ENCODE results near the gene EIF4EBP3.
A peak's percentile ranks its signal among the peaks of the same experiment; 100 is the strongest.

EIF4EBP3 gene

DNA sequence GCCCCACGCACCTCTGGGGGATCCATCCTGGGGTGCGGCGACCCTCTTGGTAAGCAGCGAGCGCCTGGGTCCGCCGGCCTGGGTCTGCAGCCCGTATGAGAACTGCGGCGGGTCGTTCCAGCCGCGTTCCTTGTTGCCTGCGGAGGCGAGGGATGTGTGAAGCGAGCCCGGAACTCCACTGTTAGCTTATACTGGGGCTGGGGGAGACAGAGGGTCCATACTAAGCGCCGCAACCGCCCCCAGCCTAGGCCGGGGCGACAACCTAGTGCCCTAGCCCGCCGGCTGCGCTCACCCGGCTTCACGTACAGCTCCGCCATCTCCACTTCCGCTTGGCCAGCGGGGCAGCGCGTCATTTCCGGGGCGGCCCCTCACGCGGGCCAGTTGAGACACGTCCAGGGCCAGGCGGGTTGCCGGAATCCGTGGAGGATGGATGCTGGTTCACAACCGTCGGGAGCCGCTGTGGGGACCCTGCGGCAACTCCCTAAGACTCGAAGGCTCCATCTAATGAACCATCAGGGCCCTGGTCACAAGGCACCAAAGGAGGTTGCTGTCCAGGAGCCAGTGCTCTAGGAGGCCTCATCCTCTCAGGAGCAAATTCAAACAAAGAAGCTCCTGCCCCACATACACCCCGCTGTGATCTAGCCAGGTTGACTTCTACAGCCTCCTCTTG is 9.8 kb downstream of the EIF4EBP3 start, which contains the start of gene SRA1:
SRA1 (minus strand) TSS at position 338 of the 670 bp plus-strand sequence; CDS start at position 317, 21 bp downstream.
- peak; percentile 63 to 75 (median 68) for DNase-seq (ENCODE audit: low read depth in 3 of 3)

- DNase-seq (ENCODE audit: low read depth in 3 of 3) = no peak
These were observed 10.5 kb downstream of the EIF4EBP3 start for GRCh38 chr5:140557965-140558364.

GRCh38 chr5:140558542-140558941 is 11.1 kb downstream of the EIF4EBP3 start:
- DNase-seq (ENCODE audit: low read depth in 3 of 3) = no peak

DNA sequence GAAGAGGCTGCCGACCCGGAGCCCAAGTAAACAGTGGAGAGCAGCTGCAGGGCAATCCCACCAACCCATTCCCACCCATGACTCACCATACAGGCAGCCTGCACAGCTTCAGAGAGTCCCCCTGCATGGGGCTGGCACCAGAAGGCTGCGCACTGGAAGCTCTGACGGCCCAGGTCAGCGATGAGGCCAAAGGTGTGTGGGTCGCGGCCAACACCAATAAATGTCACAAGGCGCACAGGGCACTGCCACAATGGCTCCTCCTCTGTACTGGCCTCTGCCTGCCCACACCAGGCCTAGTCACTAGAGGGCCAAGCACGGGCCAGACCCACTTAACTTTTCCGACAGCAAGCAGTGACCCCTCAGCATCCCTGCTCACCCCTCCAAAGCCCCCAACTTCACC is 12.8 kb downstream of the EIF4EBP3 start:
- DNase-seq (ENCODE audit: low read depth in 3 of 3) = no peak

GRCh38 chr5:140561753-140562523 is 14.5 kb downstream of the EIF4EBP3 start:
- DNase-seq (ENCODE audit: low read depth in 3 of 3) = no peak

DNA sequence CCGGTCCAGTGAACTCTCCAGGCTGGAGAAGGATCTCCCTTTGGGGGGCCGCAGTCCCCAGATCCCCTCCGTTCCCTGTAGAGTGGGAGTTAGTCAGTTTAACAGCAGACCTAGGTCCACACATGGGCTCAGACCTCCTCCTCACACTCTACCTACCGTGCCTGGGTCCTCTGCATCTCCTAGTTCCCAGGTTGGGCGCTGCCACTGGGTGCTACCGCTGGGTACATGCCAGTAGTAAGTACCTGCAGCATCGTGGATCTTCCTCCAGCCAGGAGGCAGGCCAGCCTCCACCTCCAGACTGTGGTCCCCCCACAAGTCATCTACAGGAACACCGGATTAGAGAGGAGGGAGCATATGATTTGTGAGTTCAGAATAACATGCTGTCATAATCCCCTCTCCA is 16.1 kb downstream of the EIF4EBP3 start:
- DNase-seq (ENCODE audit: low read depth in 3 of 3) = no peak

DNA sequence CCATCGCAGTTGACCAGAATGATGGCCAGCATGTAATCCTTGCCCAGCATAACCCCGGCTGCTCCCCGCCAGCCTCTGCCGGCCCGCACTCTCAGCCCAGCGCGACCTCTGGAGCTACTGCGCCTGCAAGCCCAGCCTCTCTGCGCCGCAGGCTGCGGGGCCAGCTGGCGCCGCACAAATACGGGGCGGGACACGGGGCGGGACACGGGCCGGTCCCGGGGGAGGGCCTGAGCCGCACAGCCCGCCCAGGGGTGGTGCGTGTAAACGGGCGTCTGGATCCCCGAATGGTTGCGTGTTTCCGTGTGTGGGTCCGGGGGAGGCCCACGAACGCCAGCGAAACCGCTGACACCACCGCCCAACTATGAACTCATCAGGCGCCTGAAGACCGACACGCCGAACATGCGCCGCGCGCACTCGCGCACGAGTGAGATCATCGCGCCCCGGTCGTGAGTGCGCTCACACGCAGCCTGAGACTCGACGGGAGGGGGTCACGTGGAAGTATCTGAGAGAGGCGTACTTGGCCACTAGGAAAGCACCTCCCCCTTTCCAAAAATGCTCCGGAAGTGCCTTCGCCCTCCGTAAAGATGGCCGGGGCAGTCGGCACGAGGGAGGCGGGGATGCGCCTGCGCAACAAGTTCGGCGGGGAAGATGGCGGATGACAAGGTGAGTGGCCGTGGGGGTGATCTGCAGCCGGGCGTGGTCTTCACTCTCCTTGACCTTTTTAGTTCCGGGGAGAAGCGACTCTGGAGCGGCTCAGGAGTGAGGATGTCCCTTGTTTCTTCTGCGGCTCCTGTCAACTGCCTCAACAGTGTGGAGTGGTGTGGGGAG is 16.9 kb downstream of the EIF4EBP3 start, which contains the start of the genes APBB3 and SLC35A4:
APBB3 (minus strand) TSS at position 403 of the 828 bp plus-strand sequence; CDS start at position 50, 353 bp downstream.
SLC35A4 (plus strand) TSS at position 633 of the 828 bp plus-strand sequence. CDS start 2,342 bp downstream, outside the sequence.
- peak; percentile 88 to 96 (median 93) for DNase-seq (ENCODE audit: low read depth in 3 of 3)

DNA sequence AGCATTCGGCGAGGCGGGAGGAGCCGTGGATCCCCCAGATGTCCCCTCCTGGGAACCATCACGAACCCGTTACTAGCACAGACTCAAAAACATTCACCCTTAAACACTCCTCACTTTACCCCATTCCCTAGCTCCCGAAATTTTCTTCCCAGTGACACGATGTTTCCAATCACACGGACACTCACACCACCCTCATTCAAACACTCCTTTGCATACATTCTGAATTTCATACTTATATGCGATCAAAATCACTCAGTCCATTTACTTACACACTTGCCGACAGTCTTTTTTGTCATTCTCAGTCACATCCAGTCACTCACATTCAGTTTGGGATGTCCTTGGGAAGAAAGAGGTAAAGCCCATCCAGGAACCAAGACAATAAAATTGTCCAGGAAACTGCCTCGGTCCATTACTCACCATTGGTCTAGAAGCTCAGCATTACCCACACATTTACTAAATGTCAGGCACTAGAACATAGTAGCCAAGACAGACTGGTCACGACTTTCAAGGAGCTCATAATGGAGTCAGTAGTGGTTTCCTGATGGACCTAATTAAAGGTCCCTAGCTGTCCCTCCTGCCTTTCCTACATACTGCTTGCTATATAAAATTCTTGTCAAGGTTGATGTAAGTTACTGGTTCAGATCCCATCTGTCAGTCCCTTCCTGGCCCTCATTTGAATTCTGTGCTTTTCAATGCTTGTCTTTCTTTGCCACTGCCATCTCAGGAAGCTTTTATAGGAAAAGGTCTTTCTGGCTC is 17.7 kb downstream of the EIF4EBP3 start:
- DNase-seq (ENCODE audit: low read depth in 3 of 3) = no peak

GRCh38 chr5:140565780-140566095 is 18.3 kb downstream of the EIF4EBP3 start:
- no peak for DNase-seq (ENCODE audit: low read depth in 3 of 3)

DNA sequence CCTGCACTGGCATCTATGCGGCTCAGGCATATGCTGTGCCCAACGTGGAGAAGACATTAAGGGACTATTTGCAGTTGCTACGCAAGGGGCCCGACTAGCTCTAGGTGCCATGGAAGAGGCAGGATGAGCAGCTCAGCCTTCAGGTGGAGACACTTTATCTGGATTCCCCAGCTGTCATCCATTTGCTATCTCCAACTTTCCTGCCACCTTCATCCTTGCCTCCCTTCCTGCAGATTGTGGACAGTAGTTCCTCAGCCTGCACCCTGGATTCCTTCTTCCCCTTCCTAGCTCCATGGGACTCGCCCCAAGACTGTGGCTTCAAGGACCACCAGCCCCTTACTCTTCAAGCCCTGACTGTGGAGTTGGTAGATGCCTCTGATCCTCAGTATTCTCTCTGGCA is 19.2 kb downstream of the EIF4EBP3 start:
- DNase-seq (ENCODE audit: low read depth in 3 of 3) = no peak

GRCh38 chr5:140567136-140567818 is 19.8 kb downstream of the EIF4EBP3 start:
- no peak for DNase-seq (ENCODE audit: low read depth in 3 of 3)

- no peak for DNase-seq (ENCODE audit: low read depth in 3 of 3)
These were observed 20.4 kb downstream of the EIF4EBP3 start for GRCh38 chr5:140567871-140568270.

DNA sequence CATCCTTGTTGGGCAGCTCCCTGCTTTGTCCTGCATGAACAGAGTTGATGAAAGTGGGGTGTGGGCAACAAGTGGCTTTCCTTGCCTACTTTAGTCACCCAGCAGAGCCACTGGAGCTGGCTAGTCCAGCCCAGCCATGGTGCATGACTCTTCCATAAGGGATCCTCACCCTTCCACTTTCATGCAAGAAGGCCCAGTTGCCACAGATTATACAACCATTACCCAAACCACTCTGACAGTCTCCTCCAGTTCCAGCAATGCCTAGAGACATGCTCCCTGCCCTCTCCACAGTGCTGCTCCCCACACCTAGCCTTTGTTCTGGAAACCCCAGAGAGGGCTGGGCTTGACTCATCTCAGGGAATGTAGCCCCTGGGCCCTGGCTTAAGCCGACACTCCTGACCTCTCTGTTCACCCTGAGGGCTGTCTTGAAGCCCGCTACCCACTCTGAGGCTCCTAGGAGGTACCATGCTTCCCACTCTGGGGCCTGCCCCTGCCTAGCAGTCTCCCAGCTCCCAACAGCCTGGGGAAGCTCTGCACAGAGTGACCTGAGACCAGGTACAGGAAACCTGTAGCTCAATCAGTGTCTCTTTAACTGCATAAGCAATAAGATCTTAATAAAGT is 21.1 kb downstream of the EIF4EBP3 start:
- no peak for DNase-seq (ENCODE audit: low read depth in 3 of 3)

DNA sequence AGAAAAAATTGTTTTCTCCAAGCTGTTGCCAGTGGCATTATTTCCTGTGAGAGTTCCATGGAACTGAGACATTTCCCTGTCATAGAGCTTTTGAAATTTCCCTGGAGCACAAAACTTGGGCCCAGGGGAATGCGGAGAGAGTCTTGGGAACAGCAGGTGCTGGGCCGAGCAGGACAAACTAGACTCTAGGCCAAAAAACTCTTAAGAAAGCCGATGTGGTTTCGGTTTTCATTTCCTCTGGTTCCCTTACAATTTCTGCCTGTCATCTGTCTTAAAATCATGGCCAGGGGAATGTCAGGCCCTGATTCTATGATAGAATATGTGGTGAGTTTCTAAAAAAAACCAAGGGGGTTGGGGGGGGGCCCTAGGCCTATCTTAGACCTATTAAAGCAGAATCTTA is 21.7 kb downstream of the EIF4EBP3 start:
- DNase-seq (ENCODE audit: low read depth in 3 of 3) = no peak

- no peak for DNase-seq (ENCODE audit: low read depth in 3 of 3)
These were observed 22.6 kb downstream of the EIF4EBP3 start for GRCh38 chr5:140570058-140570457.

DNA sequence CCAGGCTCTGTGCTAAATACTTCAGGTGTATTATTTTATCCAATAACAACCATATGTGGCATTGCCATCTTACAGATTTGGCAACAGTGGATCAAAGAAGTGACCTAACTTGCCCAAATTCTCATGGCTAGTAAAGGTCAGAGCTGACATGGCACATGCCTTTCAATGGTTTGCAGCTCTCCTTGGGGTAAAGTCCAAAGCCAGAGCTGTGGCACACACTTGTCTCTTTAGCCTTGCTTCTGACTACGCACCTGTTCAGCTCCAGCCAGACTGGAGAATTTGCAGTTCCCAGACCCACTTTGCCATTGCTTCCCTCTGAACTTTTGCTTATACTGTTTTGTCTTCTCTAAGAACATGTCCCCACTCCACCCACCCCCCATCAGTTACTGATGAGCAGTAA is 23.0 kb downstream of the EIF4EBP3 start:
- no peak for DNase-seq (ENCODE audit: low read depth in 3 of 3)

DNA sequence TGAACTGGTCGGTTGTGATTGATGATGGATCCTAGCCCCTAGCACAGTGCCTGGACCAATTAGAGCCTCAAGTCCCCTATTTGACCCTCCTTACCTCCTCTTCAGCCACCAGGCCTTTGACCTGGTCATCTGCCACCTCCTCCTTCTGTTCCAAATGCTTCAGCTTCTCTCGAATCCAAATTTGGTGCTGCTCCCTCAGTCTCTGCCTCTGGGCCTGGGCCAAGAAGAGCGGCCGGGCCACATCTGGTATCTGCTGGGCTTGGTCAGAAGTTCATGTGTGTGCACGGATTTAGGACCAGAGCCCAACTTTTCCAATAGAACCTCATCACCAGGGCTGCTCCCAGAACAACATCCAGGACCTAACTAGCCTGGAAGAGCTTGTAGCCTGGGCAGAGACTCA is 23.6 kb downstream of the EIF4EBP3 start:
- DNase-seq (ENCODE audit: low read depth in 3 of 3) = no peak

- no peak for DNase-seq (ENCODE audit: low read depth in 3 of 3)
These were observed 26.2 kb downstream of the EIF4EBP3 start for GRCh38 chr5:140573683-140574082.

DNA sequence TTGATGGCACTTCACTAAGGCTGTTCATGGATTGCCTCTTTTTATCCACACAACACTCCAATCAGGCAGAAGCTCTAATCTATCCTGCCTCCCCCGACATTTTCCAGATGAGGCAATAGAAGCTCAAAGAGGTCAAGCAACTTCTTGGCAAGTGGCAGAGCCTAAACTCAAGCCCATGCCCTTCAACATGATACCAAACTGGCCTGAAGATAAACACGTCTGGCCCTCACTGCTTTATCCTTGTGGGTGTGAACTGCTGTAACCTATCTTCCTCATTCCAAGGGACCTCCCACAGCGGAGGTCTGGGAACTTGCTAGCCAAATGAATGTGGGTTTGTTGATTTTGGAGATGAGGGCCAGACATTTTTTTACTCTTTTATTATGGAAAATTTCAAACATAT is 26.7 kb downstream of the EIF4EBP3 start:
- DNase-seq (ENCODE audit: low read depth in 3 of 3) = no peak

GRCh38 chr5:140575309-140575708 is 27.8 kb downstream of the EIF4EBP3 start:
- DNase-seq (ENCODE audit: low read depth in 3 of 3) = no peak
